Hypothalamus (tissue), 51 donors: Measurements from ENCODE around the gene CADM1.

ENCODE experiments used
- DNase-seq, 51 donors: peaks; one replicate each; lab custom pipeline; 2025; lab: John Stamatoyannopoulos, UW

The CADM1 gene

DNA sequence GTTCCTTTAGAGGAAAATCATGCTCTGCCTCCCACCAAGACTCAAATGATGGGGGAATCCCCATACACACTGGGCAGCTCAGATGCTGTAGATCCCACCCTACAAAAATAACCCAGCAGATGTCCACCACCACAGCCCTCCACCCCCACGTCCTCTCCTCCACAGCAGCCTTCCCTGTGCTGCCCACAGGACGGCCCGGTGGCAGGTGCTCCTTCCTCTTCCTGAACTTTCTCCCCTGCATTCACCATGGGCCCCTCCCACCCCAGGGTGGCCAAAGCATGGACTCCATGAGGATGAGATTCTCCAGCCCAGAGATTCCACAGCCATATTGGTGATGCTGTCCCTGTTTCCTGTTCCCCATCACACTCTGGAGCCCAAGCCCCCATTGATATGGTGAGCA, 368.3 kb downstream of the CADM1 start:
- DNase-seq: no peak

DNA sequence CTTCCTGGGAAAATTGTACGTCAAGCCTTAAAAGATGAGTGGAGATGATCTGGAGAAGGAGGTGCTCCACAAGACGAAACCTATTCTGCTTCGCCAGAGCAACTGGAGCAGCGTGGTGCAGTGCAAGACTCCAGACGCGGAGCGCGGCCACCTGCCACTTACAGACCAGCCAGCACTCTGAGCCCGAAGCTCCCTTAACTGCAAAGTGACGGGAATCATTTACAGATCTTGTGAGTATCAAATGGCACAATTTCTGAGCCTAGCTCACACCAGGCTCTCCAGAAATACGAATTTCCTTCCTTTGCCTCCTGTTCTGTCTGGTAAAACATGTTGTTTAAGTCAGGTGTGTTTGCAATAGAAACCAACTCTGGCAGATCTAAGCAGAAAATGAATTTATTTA, 369.3 kb downstream of the CADM1 start:
- DNase-seq: no peak

DNA sequence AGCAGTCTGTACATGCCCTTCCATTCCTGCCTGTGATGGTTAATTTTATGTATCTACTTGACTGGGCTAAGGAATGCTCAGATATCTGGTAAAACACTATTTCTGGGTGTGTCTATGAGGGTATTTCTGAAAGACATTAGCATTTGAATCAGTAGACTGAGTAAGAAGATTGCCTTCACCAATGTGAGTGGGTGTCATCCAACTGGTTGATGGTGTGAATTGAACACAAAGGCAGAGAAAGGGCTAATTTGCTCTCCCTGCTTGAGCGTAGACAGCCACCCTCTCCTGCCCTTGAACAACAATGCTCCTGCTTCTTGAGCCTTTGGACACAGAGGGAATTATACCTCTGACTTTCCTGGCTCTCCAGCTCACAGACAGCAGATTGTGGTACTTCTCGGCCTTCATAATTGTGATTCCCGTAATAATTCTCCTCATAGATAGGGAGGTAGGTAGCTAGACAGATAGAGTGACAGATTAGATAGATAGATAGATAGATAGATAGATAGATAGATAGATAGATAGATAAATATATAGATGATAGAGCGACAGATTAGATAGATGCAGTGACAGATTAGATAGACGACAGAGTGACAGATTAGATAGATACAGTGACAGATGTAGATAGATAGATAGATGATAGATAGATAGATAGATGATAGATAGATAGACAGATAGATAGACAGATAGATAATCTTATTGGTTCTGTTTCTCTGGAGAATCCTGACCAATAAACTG, 370.6 kb downstream of the CADM1 start:
- peak in 1 of 51 donors; percentile 15 for DNase-seq

DNA sequence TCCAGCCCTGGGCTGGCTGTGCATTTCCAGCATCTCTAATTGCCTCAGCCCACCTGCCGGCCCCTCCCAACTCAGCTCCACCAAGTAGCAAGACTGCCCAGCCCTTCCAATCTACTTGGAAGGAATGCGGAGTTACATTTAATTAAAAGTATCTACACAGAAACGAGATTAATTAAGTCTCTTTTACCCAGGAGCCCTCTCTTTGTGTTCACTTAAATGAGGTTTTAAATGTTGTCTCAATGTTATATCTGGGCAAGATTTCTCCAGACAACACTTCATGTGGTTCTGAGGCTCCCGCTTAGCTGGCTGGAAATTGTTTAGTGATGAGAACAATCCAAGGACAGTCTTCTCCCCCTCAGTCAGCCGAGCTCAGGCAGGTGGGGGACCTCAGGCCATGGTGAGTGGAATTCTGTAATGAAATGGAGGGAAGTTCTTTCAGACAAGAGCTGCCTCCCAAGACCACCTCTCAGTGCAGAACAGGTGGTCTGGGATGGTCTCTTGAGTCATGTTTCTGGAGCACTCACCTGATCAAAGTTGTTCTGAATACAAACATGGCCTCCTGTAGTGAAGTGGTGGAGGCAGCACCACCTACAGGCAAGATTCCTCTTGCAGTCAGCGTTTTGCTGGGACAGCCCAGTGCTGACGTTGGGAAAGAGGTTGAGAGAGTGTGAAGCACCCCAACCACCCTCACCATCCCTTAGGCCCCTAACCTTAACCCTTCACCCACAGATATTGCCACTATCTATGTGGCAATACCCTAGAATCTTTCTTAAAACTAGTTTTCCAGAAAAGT, 371.6 kb downstream of the CADM1 start:
- DNase-seq: no peak

DNA sequence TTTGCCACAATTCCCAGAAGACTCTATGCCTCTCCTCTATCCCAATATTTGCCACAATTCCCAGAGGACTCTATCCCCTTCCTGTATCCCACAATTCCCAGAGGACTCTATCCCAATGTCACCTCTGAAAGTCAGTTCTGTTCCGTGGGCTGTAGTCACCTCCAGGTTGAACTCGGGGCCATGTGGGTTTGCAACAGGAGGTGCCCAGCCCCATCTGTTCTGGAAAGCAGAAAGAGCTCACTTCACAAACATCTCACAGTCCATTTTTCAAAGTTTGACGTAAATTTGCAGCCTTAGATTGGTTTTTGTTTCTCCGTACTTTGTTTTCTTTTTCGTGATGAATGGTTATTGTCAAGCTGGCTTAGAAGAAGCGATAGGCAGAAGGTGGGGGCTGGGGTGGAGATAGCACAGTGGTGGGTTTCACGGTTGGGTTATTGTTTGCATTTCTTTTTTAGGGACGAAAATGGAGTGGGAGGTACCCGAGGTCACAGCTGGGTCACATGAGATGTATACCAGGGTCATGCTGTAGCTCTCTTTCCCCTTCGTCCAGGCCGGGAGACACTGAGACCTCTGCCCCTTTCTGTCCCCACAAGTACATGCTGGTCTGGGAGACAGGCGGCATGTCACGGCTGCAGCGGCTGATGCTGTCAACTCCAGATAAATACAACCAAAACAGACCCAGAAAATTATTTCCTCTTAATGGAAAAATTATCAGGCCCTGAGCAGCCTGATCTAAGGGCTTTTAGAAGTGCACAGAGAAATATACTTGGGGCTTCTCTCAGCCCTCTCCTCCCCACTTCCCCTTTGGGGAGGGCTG, 374.5 kb downstream of the CADM1 start:
- no peak for DNase-seq

DNA sequence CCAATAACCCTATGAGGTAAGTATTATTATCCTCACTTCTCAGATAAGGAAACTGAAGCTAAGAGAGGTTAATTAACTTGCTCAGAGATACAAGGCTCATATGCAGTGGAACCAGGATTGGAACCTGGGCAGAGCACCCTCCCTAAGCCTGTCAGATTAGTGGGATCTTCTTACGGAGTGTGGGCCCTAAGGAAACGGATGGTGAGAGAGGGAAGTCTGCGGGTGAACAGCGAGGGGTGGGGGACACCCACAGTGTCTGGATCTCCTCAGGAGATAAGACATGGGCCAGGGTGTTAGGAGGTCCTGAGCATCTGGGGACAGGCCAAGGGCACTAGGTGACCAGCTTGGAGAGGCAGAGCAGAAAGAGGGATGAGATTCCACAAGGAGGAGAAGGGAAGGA, 376.0 kb downstream of the CADM1 start:
- DNase-seq: no peak

DNA sequence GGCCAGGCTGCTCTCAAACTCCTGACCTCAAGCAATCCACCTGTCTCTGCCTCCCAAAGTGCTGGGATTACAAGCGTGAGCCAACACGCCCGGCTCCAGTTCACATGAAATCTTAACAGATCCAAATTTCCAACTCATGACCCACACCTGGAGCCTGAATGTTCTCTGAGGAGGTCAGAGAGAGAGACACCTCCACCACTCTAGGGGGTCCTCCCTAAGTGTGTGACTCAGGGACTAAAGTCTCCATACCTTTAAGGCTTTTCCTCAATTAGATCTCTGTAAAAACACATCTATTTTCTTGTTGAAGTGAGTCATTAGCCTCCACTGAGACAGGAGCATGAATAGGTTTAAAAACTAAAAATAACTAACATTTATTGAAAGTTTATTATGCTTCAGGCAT, 376.4 kb downstream of the CADM1 start:
- DNase-seq: peak in 1 of 51 donors; percentile 4

DNA sequence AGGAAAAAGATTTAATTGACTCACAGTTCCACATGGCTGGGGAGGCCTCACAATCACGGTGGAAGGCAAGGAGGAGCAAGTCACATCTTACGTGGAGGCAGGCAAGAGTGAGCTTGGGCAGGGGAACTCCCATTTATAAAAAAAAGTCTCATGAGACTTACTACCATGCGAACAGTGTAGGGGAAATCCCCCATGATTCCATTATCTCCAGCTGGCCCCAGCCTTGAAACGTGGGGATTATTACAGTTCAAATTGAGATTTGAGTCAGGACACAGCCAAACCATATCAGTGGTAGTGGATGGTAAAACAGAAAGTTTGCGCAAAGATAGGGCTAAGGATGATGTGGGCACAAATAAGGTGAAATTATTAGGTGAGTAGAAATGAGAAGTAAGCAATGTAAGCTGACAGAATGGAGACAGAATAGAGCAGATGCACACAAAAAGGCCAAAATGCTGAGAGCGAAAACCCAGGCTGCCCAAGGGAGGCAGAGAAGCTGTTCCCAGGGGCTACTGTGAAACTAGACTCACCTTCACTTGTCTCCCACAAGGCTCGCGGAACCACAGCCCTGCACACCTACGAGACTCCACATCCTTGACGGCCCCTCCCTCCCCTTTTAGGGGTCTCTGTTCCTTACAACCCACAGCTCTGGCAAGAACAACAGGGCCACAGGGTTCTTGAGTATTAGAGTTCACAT, 377.6 kb downstream of the CADM1 start:
- DNase-seq: no peak

DNA sequence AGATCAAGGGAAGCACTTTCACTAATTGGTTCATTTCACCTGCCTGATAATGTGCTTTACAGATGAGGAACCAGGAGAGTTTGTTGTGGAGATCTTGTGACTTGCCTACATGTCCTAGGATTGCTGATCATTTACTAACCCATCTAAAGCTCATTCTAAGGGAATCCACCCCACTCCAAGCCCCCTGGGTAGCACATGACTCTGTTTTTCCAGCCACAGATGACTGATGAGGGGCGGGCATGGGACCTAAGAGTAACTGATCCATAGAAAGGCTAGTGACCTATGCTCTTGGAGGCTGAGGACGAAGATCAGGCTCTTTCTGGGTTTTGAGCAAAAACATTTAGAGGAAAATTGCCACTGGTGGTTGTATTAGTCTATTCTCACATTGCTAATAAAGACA, 378.1 kb downstream of the CADM1 start:
- DNase-seq: no peak

DNA sequence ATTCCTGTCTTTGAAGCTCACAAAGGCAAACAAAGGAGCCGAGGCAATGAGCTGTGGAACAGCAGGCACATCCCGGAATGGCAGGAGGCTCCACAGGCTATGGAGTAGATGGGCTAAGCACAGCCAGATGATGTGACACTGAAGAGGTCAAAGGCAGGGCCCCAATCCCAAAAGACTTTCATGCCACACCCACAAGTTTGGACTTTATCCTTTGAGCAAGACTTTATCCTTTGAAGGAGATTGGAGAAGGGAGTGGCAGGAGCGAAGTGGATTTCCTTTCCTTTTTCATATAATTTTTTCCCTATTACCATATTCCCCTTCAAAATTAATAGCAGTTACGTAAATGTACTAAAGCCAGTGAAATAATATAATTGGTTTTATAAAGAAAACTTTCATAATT, 379.4 kb downstream of the CADM1 start:
- no peak for DNase-seq

DNA sequence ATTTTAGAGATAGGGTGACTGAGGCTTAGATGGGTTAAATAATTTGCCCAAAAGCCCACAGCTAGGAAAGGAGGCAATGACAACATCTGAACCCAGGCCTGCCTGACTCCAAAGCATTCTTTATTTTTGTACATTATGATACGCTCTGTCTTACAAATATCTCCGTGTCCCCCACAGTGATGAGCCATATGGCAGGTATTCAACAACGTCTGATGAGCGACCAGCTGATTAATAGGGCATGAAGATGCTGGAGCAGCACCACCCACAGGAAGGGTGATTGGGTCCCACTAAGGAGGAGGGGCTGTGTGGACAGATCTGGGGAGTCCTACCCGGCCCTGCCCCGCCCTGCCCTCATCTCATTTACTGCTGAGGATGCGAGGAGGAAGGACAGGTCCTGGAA, 380.6 kb downstream of the CADM1 start:
- no peak for DNase-seq

DNA sequence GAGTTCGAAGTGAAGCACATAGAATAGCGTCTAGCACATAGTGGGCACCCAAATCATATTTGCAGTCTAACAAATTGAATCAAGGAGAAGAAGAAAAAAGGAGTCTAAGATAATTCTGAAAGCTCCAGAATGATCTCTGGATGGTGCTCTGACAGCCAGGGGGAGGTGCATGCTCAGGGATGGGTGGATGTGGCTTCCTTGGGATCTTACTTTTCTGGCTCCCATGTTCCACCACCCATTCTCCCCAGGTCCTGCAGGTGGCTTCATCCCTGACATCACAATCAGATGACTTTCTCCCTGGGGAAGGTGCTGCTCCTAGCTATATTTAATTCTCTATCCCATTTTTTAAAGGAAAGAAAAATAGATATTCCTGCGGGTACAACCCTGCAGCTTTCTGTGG, 381.9 kb downstream of the CADM1 start:
- DNase-seq: no peak
